ENCODE data around the gene IQSEC2. TPM values are rescaled to one million over a fixed set of nuclear protein-coding genes. Genes with fewer than 3 reads are reported as not detected.
A peak's percentile ranks its signal among the peaks of the same experiment; 100 is the strongest.

IQSEC2 gene
- total RNA-seq, 1 experiment from 2014 or later = 48.2 TPM

- TF ChIP-seq FOXP1 (CRISPR knock-in tag; IDR thresholded peaks at IDR 0.05; ENCODE audit: borderline replicate concordance) = no peak
- no peak for TF ChIP-seq ERG (CRISPR knock-in tag; IDR thresholded peaks at IDR 0.05)
Observed at GRCh38 chrX:53323196-53323595, 41.8 kb upstream of the IQSEC2 start (continued).

- CTCF ChIA-PET = interaction anchor here (1.1 to 1.9 kb wide), 2 partner anchors 9 to 160 kb away, joined by 4 to 7 read pairs; no protein-coding TSS in a partner anchor
- Mint-ChIP-seq H3K36me3 (no peaks in the 10 kb centered on the region; the same call in 1 of the 2 replicates), H3K4me1 (peaks cover 59% of the 10 kb centered on the region), H3K27me3 (ENCODE audit: low read depth) (peaks cover 15% of the 10 kb centered on the region), H3K27ac (no peak overlapping the region; the same call in 1 of the 2 replicates), H3K4me3 (peak overlapping the region; percentile 76), H3K9me3 (0 out of 2 replicates have a peak, but pooled peaks cover 4% of the 10 kb centered on the region)
- DNase-seq (ENCODE audit: low spot score) (no peak), ATAC-seq (peak; percentile 4)
- POLR2A ChIA-PET = no interaction called here
- TF ChIP-seq ATF3 (CRISPR knock-in tag; conservative IDR thresholded peaks at IDR 0.05) (no peak), CREM (CRISPR knock-in tag; IDR thresholded peaks at IDR 0.05) (no peak), MXD4 (CRISPR knock-in tag; IDR thresholded peaks at IDR 0.05; ENCODE audit: borderline replicate concordance) (no peak), PRRX2 (CRISPR knock-in tag; IDR thresholded peaks at IDR 0.05) (no peak), JUN (CRISPR knock-in tag; IDR thresholded peaks at IDR 0.05) (no peak), SP1 (CRISPR knock-in tag; conservative IDR thresholded peaks at IDR 0.05) (no peak), ELF4 (CRISPR knock-in tag; IDR thresholded peaks at IDR 0.05; ENCODE audit: low read depth) (no peak), KAT7 (CRISPR knock-in tag; IDR thresholded peaks at IDR 0.05; ENCODE audit: borderline replicate concordance) (no peak), PRDM15 (CRISPR knock-in tag; IDR thresholded peaks at IDR 0.05) (no peak), MAX (CRISPR knock-in tag; IDR thresholded peaks at IDR 0.05) (no peak), SMAD3 (CRISPR knock-in tag; IDR thresholded peaks at IDR 0.05; ENCODE audit: borderline replicate concordance) (no peak), TP53 (CRISPR knock-in tag; IDR thresholded peaks at IDR 0.05) (no peak), TEAD1 (CRISPR knock-in tag; IDR thresholded peaks at IDR 0.05) (no peak), ZNF416 (CRISPR knock-in tag; IDR thresholded peaks at IDR 0.05) (no peak)
- TF ChIP-seq, protein P1, sequence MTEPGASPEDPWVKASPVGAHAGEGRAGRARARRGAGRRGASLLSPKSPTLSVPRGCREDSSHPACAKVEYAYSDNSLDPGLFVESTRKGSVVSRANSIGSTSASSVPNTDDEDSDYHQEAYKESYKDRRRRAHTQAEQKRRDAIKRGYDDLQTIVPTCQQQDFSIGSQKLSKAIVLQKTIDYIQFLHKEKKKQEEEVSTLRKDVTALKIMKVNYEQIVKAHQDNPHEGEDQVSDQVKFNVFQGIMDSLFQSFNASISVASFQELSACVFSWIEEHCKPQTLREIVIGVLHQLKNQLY (CRISPR knock-in tag; IDR thresholded peaks at IDR 0.05) = no peak
- TF ChIP-seq, protein P2, sequence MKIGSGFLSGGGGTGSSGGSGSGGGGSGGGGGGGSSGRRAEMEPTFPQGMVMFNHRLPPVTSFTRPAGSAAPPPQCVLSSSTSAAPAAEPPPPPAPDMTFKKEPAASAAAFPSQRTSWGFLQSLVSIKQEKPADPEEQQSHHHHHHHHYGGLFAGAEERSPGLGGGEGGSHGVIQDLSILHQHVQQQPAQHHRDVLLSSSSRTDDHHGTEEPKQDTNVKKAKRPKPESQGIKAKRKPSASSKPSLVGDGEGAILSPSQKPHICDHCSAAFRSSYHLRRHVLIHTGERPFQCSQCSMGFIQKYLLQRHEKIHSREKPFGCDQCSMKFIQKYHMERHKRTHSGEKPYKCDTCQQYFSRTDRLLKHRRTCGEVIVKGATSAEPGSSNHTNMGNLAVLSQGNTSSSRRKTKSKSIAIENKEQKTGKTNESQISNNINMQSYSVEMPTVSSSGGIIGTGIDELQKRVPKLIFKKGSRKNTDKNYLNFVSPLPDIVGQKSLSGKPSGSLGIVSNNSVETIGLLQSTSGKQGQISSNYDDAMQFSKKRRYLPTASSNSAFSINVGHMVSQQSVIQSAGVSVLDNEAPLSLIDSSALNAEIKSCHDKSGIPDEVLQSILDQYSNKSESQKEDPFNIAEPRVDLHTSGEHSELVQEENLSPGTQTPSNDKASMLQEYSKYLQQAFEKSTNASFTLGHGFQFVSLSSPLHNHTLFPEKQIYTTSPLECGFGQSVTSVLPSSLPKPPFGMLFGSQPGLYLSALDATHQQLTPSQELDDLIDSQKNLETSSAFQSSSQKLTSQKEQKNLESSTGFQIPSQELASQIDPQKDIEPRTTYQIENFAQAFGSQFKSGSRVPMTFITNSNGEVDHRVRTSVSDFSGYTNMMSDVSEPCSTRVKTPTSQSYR (CRISPR knock-in tag; IDR thresholded peaks at IDR 0.05) = no peak
- TF ChIP-seq, protein P3, sequence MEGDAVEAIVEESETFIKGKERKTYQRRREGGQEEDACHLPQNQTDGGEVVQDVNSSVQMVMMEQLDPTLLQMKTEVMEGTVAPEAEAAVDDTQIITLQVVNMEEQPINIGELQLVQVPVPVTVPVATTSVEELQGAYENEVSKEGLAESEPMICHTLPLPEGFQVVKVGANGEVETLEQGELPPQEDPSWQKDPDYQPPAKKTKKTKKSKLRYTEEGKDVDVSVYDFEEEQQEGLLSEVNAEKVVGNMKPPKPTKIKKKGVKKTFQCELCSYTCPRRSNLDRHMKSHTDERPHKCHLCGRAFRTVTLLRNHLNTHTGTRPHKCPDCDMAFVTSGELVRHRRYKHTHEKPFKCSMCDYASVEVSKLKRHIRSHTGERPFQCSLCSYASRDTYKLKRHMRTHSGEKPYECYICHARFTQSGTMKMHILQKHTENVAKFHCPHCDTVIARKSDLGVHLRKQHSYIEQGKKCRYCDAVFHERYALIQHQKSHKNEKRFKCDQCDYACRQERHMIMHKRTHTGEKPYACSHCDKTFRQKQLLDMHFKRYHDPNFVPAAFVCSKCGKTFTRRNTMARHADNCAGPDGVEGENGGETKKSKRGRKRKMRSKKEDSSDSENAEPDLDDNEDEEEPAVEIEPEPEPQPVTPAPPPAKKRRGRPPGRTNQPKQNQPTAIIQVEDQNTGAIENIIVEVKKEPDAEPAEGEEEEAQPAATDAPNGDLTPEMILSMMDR (IDR thresholded peaks at IDR 0.05) = no peak
- TF ChIP-seq, protein P4, sequence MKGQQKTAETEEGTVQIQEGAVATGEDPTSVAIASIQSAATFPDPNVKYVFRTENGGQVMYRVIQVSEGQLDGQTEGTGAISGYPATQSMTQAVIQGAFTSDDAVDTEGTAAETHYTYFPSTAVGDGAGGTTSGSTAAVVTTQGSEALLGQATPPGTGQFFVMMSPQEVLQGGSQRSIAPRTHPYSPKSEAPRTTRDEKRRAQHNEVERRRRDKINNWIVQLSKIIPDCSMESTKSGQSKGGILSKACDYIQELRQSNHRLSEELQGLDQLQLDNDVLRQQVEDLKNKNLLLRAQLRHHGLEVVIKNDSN (CRISPR knock-in tag; IDR thresholded peaks at IDR 0.05) = no peak
- TF ChIP-seq, protein P5, sequence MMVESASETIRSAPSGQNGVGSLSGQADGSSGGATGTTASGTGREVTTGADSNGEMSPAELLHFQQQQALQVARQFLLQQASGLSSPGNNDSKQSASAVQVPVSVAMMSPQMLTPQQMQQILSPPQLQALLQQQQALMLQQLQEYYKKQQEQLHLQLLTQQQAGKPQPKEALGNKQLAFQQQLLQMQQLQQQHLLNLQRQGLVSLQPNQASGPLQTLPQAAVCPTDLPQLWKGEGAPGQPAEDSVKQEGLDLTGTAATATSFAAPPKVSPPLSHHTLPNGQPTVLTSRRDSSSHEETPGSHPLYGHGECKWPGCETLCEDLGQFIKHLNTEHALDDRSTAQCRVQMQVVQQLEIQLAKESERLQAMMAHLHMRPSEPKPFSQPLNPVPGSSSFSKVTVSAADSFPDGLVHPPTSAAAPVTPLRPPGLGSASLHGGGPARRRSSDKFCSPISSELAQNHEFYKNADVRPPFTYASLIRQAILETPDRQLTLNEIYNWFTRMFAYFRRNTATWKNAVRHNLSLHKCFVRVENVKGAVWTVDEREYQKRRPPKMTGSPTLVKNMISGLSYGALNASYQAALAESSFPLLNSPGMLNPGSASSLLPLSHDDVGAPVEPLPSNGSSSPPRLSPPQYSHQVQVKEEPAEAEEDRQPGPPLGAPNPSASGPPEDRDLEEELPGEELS (CRISPR knock-in tag; IDR thresholded peaks at IDR 0.05) = no peak
Observed at GRCh38 chrX:53321943-53322497, 40.6 kb upstream of the IQSEC2 start.
